Measurements from ENCODE around the gene PRKG1. TPM values are rescaled to one million over a fixed set of nuclear protein-coding genes. Genes with fewer than 3 reads are reported as not detected.

PRKG1 gene
- total and polyA plus RNA-seq, 2 of the 4 experiments (the other 2 are of a cell fraction) = 3.5 to 18.3 TPM

GRCh38 chr10:52229291-52229931 lies 1155.1 kb downstream of the PRKG1 start:
- Histone ChIP-seq H3K56ac (ENCODE audit: extremely low read depth, insufficient read depth, low read length) (no peak overlapping the region), H2BK15ac (ENCODE audit: low read depth, low read length) (no peak overlapping the region), H3K9me1 (ENCODE audit: insufficient read depth, low read length) (peaks cover 8% of the 10 kb centered on the region; the same call in 1 of the 2 replicates), H3K14ac (replicated peaks; ENCODE audit: low read depth, low read length) (no peak overlapping the region), H3K27ac (ENCODE audit: insufficient read depth, low read length) (no peak overlapping the region), H3K9me3 (ENCODE audit: control insufficient read depth, insufficient read depth, low read length) (no peaks in the 10 kb centered on the region), H4K91ac (ENCODE audit: insufficient read depth, low read depth, low read length) (no peak overlapping the region), H4K20me1 (ENCODE audit: insufficient read depth, low read length) (no peaks in the 10 kb centered on the region), H2BK120ac (ENCODE audit: low read depth, low read length) (no peak overlapping the region), H3K4me2 (ENCODE audit: low read depth, low read length) (no peak overlapping the region), H3K4me3 (ENCODE audit: insufficient read depth, low read depth, low read length) (no peak overlapping the region), H2BK20ac (ENCODE audit: low read depth, low read length) (no peak overlapping the region), H3K27me3 (ENCODE audit: control insufficient read depth, insufficient read depth, low read length) (no peaks in the 10 kb centered on the region), H3K23ac (ENCODE audit: low read depth, low read length) (no peak overlapping the region), H3K36me3 (ENCODE audit: control insufficient read depth, insufficient read depth, low read length) (no peaks in the 10 kb centered on the region), H3K18ac (ENCODE audit: low read depth, low read length) (no peak overlapping the region), H3K9ac (ENCODE audit: low read depth, low read length) (no peak overlapping the region), H2BK5ac (ENCODE audit: low read depth, low read length, poor library complexity, severe bottlenecking) (no peak overlapping the region), H4K5ac (ENCODE audit: low read depth, low read length) (no peak overlapping the region), H4K8ac (ENCODE audit: low read depth in 2 of 2, low read length in 2 of 2) (no peak overlapping the region), H3K4me1 (ENCODE audit: control insufficient read depth, insufficient read depth, low read length) (peaks cover 2% of the 10 kb centered on the region; the same call in 1 of the 2 replicates), H3K79me1 (ENCODE audit: low read depth in 1 of 2, low read length in 2 of 2) (no peaks in the 10 kb centered on the region), H2AK5ac (ENCODE audit: low read depth, low read length) (no peak overlapping the region), H2AK9ac (replicated peaks; ENCODE audit: low read depth, low read length, poor library complexity) (no peak overlapping the region), H2AFZ (replicated peaks; ENCODE audit: low read length, poor library complexity) (no peak overlapping the region), H3K4ac (ENCODE audit: low read depth, low read length) (no peak overlapping the region)
- ATAC-seq (ENCODE audit: low read depth) (no peak), DNase-seq (peak; percentile 63)
- in situ Hi-C loops (cut with MboI; ENCODE audit: low sequenced_read_pairs) (no loop called here), intact Hi-C loops (cut with micrococcal nuclease) (no loop called here), dilution Hi-C loops (cut with HindIII; ENCODE audit: low sequenced_read_pairs, unreplicated experiment) (no loop called here)
- CTCF ChIA-PET = no interaction called here
- TF ChIP-seq FOS (IDR thresholded peaks at IDR 0.05; ENCODE audit: low read depth, low read length) = 0 out of 2 replicates have a peak, but pooled peaks have one; percentile 22
- no peak for TF ChIP-seq MAFK (IDR thresholded peaks at IDR 0.05; ENCODE audit: low read depth, low read length)
- TF ChIP-seq SMC3 (IDR thresholded peaks at IDR 0.05; ENCODE audit: low read depth, low read length) = no peak
- POLR2A ChIA-PET (ENCODE audit: unreplicated experiment) = no interaction called here
- BruUV-seq (replicated peaks) = no TSS peak
- WGBS, 2 experiments (ENCODE audit: extremely low coverage in 2 of 2, insufficient read length in 1 of 2) = no CpG with 5 or more reads among the region's 2 CpGs
